ENCODE results near the gene POT1. TPM values are rescaled to one million over a fixed set of nuclear protein-coding genes. Genes with fewer than 3 reads are reported as not detected.

Gene POT1
- total and polyA plus RNA-seq, 2 of the 4 experiments (the other 2 are of a cell fraction), result 12.7 to 28.5 TPM

- CTCF ChIA-PET, result no interaction called here
- TF ChIP-seq FOS (IDR thresholded peaks at IDR 0.05; ENCODE audit: low read depth, low read length), result no peak
- TF ChIP-seq MAZ (IDR thresholded peaks at IDR 0.05; ENCODE audit: borderline replicate concordance, low read depth, low read length), result no peak
- no peak for TF ChIP-seq RFX5 (IDR thresholded peaks at IDR 0.05; ENCODE audit: low read depth, low read length)
- no peak for TF ChIP-seq MAFK (IDR thresholded peaks at IDR 0.05; ENCODE audit: low read depth, low read length)
- no peak for TF ChIP-seq NFE2L2 (IDR thresholded peaks at IDR 0.05; ENCODE audit: low read depth, low read length)
- TF ChIP-seq CEBPB (IDR thresholded peaks at IDR 0.05; ENCODE audit: low read depth, low read length), result no peak
- TF ChIP-seq BHLHE40 (IDR thresholded peaks at IDR 0.05; ENCODE audit: low read depth, low read length), result no peak
- TF ChIP-seq, protein P1, sequence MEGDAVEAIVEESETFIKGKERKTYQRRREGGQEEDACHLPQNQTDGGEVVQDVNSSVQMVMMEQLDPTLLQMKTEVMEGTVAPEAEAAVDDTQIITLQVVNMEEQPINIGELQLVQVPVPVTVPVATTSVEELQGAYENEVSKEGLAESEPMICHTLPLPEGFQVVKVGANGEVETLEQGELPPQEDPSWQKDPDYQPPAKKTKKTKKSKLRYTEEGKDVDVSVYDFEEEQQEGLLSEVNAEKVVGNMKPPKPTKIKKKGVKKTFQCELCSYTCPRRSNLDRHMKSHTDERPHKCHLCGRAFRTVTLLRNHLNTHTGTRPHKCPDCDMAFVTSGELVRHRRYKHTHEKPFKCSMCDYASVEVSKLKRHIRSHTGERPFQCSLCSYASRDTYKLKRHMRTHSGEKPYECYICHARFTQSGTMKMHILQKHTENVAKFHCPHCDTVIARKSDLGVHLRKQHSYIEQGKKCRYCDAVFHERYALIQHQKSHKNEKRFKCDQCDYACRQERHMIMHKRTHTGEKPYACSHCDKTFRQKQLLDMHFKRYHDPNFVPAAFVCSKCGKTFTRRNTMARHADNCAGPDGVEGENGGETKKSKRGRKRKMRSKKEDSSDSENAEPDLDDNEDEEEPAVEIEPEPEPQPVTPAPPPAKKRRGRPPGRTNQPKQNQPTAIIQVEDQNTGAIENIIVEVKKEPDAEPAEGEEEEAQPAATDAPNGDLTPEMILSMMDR (conservative IDR thresholded peaks at IDR 0.05; ENCODE audit: low read depth, low read length), result no peak
- TF ChIP-seq POLR2A (IDR thresholded peaks at IDR 0.05; ENCODE audit: low read depth, low read length), result no peak
- no peak for TF ChIP-seq CHD1 (IDR thresholded peaks at IDR 0.05; ENCODE audit: low read depth, low read length)
- TF ChIP-seq, protein P2, sequence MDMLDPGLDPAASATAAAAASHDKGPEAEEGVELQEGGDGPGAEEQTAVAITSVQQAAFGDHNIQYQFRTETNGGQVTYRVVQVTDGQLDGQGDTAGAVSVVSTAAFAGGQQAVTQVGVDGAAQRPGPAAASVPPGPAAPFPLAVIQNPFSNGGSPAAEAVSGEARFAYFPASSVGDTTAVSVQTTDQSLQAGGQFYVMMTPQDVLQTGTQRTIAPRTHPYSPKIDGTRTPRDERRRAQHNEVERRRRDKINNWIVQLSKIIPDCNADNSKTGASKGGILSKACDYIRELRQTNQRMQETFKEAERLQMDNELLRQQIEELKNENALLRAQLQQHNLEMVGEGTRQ (IDR thresholded peaks at IDR 0.05; ENCODE audit: low read depth, low read length), result no peak
- no peak for TF ChIP-seq SMC3 (IDR thresholded peaks at IDR 0.05; ENCODE audit: low read depth, low read length)
- no peak for TF ChIP-seq MXI1 (IDR thresholded peaks at IDR 0.05; ENCODE audit: borderline replicate concordance, low read depth, low read length)
- TF ChIP-seq, protein P3, sequence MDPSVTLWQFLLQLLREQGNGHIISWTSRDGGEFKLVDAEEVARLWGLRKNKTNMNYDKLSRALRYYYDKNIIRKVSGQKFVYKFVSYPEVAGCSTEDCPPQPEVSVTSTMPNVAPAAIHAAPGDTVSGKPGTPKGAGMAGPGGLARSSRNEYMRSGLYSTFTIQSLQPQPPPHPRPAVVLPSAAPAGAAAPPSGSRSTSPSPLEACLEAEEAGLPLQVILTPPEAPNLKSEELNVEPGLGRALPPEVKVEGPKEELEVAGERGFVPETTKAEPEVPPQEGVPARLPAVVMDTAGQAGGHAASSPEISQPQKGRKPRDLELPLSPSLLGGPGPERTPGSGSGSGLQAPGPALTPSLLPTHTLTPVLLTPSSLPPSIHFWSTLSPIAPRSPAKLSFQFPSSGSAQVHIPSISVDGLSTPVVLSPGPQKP (IDR thresholded peaks at IDR 0.05; ENCODE audit: borderline replicate concordance, low read depth, low read length), result no peak
- no peak for TF ChIP-seq RAD21 (IDR thresholded peaks at IDR 0.05; ENCODE audit: low read length)
- TF ChIP-seq RCOR1 (IDR thresholded peaks at IDR 0.05; ENCODE audit: insufficient replicate concordance, low read length), result no peak
- H2AK9ac ChIP-seq (replicated peaks; ENCODE audit: low read depth, low read length, poor library complexity), result no peak overlapping the region
- ATAC-seq (ENCODE audit: low read depth) (no peak), DNase-seq (no peak)
- no peak overlapping the region for H3K4ac ChIP-seq (ENCODE audit: low read depth, low read length)
- no peak overlapping the region for H2BK15ac ChIP-seq (ENCODE audit: low read depth, low read length)
- BruUV-seq (replicated peaks), result no TSS peak
- no peak overlapping the region for H4K91ac ChIP-seq (ENCODE audit: insufficient read depth, low read depth, low read length)
- POLR2A ChIA-PET (ENCODE audit: unreplicated experiment), result no interaction called here
- no peak overlapping the region for H3K14ac ChIP-seq (replicated peaks; ENCODE audit: low read depth, low read length)
- H3K9ac ChIP-seq (ENCODE audit: low read depth, low read length), result no peak overlapping the region
- intact Hi-C loops (cut with micrococcal nuclease) (loop anchor here (5.0 kb wide), 1 partner anchor 691 kb away; no protein-coding TSS in a partner anchor), dilution Hi-C loops (cut with HindIII; ENCODE audit: low sequenced_read_pairs, unreplicated experiment) (no loop called here), in situ Hi-C loops (cut with MboI; ENCODE audit: low sequenced_read_pairs) (no loop called here)
- no peak overlapping the region for H2AFZ ChIP-seq (replicated peaks; ENCODE audit: low read length, poor library complexity)
- no peak overlapping the region for H2BK20ac ChIP-seq (ENCODE audit: low read depth, low read length)
- H3K4me1 ChIP-seq (ENCODE audit: control insufficient read depth, insufficient read depth, low read length), result no peaks in the 10 kb centered on the region
- H2AK5ac ChIP-seq (ENCODE audit: low read depth, low read length), result no peak overlapping the region
- no peak overlapping the region for H3K4me3 ChIP-seq (ENCODE audit: insufficient read depth, low read depth, low read length)
- H3K56ac ChIP-seq (ENCODE audit: extremely low read depth, insufficient read depth, low read length), result no peak overlapping the region
- H3K18ac ChIP-seq (ENCODE audit: low read depth, low read length), result no peak overlapping the region
- H2BK120ac ChIP-seq (ENCODE audit: low read depth, low read length), result no peak overlapping the region
- peaks cover 2% of the 10 kb centered on the region for H3K36me3 ChIP-seq (ENCODE audit: control insufficient read depth, insufficient read depth, low read length)
- no peak overlapping the region for H4K5ac ChIP-seq (ENCODE audit: low read depth, low read length)
- H3K9me1 ChIP-seq (ENCODE audit: insufficient read depth, low read length), result no peaks in the 10 kb centered on the region
- H3K23ac ChIP-seq (ENCODE audit: low read depth, low read length), result no peak overlapping the region
- H3K79me1 ChIP-seq (ENCODE audit: low read depth in 1 of 2, low read length in 2 of 2), result no peaks in the 10 kb centered on the region
- no peaks in the 10 kb centered on the region for H3K27me3 ChIP-seq (ENCODE audit: control insufficient read depth, insufficient read depth, low read length)
- no peak overlapping the region for H3K27ac ChIP-seq (ENCODE audit: insufficient read depth, low read length)
- H2BK5ac ChIP-seq (ENCODE audit: low read depth, low read length, poor library complexity, severe bottlenecking), result no peak overlapping the region
- no peaks in the 10 kb centered on the region for H4K20me1 ChIP-seq (ENCODE audit: insufficient read depth, low read length)
- H3K9me3 ChIP-seq (ENCODE audit: control insufficient read depth, insufficient read depth, low read length), result no peaks in the 10 kb centered on the region
- H4K8ac ChIP-seq (ENCODE audit: low read depth in 2 of 2, low read length in 2 of 2), result no peak overlapping the region
- H3K4me2 ChIP-seq (ENCODE audit: low read depth, low read length), result no peak overlapping the region
Measured at GRCh38 chr7:124843336-124843735, 86.3 kb downstream of the POT1 start.

Measured in IMR-90 (cell line).